Astrocyte of the spinal cord (primary cell): ENCODE data around the gene PPP1R27.

Experiments
- DNase-seq: peaks from one replicate; pipeline ENCODE4 v3.0.0; 2011; ENCODE audit warnings: low read depth, low spot score
- H3K4me3 ChIP-seq: 2 replicates; pipeline ENCODE4 v1.5.1; 2011; ENCODE audit warnings: low read depth, mild to moderate bottlenecking, low read length, moderate library complexity
- in situ Hi-C: cut with HindIII; loops from 2 replicates; pipeline ENCODE4 v1.10.0; 2017; ENCODE audit warnings: low sequenced_read_pairs
- TF ChIP-seq, protein P1 (sequence below): IDR thresholded peaks from 2 replicates; pipeline ENCODE4 v1.5.1; 2012; ENCODE audit warnings: low read depth, mild to moderate bottlenecking, low read length, inconsistent platforms

The PPP1R27 gene

DNA sequence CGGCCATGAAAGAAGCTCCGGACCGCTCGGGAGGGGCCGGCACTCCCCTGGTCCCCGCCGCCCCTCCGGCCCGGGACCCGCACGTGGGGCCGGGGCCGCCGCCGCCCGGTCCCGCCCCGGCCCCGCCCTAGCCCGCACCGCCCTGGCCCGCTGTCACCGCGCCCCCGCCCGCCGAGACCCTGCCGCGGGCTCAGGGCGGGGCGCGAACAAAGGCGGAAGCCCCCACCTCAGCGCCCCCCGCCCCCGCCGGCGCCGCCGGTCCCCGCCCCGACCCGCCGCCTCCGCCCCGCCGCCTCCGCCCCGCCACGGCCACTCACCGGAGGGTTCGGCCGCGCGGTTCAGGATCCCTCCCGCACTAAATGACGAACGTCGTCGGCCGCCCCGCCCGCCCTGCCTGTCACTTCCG, 36.1 kb upstream of the PPP1R27 start, which contains the start of gene ARHGDIA:
Gene ARHGDIA (minus strand): TSS at position 357 of the 406 bp plus-strand sequence. CDS start 1,407 bp downstream, outside the sequence.
- no peak for DNase-seq
- TF ChIP-seq, protein P1, sequence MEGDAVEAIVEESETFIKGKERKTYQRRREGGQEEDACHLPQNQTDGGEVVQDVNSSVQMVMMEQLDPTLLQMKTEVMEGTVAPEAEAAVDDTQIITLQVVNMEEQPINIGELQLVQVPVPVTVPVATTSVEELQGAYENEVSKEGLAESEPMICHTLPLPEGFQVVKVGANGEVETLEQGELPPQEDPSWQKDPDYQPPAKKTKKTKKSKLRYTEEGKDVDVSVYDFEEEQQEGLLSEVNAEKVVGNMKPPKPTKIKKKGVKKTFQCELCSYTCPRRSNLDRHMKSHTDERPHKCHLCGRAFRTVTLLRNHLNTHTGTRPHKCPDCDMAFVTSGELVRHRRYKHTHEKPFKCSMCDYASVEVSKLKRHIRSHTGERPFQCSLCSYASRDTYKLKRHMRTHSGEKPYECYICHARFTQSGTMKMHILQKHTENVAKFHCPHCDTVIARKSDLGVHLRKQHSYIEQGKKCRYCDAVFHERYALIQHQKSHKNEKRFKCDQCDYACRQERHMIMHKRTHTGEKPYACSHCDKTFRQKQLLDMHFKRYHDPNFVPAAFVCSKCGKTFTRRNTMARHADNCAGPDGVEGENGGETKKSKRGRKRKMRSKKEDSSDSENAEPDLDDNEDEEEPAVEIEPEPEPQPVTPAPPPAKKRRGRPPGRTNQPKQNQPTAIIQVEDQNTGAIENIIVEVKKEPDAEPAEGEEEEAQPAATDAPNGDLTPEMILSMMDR, result no peak
- H3K4me3 ChIP-seq, result peak within 1 kb of the TSS; percentile 81
- in situ Hi-C loops, result no loop called here

DNA sequence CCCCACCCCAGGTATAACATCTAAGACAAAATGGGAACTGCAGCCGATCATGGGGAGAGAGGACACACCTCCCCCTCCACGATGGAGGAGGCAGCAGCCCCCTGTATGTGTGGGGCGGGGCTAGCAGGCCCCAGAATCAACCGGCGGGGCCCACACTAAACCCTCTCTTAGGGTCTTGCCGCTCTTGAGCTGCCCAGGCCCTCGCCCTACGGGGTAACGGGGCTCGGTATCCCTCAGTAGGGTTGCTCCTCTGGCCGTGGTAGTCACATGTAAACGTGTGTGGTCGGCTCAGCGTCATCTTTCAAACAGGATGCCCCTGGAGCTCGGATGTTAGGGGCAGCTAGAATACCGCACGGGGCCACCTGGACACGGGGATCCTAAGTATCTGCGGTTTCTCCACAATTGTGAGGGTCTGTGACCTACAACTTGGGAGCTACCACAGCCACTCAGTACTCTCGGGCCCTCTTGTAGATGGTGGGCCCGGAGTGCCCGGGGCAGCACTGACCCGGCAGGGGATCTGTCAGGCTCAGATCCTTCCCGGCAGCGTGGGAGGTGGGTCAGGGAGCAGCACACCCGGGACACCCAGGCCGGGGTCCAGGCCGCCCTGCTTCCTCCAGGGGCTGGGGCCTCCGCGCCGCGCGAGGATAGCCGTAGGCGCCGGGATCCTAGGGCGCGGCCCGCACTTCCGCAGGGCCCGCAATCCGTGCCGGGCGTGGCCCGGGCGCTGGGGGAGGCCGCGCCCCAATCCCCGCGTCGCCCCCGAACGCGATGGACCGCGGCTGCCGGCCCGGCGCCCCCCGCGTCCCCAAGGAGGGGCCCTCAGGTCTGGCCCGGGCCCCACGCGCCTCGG, 35.5 kb upstream of the PPP1R27 start:
- H3K4me3 ChIP-seq, result peak overlapping the region; percentile 81
- in situ Hi-C loops, result no loop called here
- peak; percentile 58 for DNase-seq
- TF ChIP-seq, protein P1, result no peak

DNA sequence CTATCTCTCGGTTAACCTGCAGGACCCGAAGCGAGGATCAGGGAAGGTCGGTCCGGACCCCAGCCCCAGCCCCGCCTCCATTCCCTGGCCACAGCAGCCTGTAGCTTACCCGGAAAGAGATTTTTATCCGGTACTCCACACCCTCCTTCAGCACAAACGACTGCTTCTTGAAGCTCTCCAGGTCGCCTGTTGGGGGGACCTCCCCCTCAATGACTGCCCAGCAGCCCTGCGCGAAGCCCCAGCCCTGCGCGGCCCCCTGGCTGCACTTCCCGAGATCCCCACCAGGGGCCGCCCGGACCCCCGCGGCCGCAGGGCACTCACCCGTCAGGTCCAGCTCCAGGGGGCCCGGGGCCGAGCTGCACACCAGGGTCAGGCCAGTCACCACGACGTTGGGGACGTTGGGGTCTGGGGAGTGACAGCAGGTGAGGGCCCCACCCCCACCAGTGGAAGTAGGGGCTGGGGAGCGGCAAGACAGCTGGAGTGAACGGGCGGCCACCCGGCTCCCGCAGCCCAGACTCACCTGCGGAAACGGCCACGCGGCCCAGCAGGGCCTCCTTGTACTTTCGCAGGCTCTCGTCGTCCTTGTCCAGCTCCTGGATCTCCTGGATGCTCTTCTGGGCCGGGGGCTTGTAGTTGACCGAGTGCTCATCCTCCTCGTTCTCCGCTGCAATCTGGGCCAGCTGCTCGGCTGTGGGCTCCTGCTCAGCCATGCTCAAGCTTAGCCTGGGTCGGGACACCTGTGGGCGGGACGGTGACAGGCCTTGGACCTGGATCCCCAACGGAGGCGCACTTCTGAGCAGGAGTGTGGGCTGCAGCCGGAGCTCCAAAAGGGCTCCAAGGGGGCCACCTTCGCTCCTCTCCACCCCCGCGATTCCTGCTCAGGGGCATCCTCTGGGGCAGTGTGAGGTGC, 34.6 kb upstream of the PPP1R27 start:
- H3K4me3 ChIP-seq, result peak overlapping the region; percentile 81
- TF ChIP-seq, protein P1, result peak; percentile 83
- DNase-seq, result no peak
- in situ Hi-C loops, result no loop called here

DNA sequence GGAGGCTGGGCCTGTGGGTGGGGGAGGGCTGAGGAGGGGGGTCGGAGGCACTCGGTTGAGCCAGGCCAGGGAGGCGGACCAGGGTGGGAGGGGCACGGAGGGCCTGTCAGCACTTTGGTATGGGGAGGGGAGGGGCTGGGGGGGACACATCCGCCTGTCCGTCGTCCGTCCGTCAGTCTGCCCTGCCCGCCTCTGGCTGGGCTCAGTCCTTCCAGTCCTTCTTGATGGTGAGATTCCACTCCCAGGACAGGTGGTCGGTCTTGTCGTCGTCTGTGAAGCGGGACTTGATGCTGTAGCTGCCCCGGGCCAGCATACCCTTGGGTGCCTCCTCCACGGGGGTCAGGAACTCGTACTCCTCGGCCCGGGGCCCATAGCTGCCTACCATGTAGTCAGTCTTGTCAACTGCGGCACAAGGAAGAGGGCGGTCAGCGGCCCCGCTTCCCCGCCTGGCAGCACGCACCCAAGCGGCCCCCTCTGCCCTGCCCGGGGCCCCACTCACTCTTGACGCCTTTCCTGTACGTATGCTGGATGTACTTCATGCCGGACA, 33.9 kb upstream of the PPP1R27 start:
- no peak overlapping the region for H3K4me3 ChIP-seq
- in situ Hi-C loops, result no loop called here
- DNase-seq, result peak; percentile 82
- TF ChIP-seq, protein P1, result no peak

DNA sequence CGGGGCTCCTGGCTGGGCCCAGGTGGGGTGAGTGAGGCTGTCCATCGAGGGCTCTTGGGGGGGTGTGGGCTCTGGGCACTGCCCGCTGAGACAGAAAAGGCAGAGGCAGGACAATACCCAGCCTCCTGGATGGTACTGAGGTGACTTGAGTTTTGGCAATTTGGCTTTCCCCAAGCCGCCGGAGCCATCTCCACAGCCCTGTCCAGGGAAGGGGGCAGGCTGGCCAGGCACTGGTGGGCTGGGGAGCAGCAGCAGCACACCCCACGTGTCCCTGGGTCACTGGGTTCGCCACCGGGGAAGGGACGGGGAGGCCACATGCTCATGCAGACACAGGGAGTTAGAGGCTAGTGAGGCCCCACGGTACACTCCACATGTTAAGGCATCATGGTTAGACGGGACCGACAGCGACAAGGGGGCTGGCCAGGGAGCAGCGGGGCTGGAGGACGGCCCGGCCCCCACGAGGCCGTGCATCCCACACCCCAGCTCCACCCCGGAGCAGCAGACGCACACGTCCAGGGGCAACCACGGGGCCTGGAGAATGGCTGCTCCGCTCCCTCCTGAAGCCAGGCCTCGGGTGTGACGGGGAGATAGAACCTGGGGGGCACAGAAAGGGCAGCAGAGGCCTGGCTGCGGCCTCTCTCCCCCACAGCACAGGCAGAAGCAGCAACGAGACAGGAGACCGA, 33.3 kb upstream of the PPP1R27 start:
- DNase-seq, result no peak
- TF ChIP-seq, protein P1, result no peak
- in situ Hi-C loops, result no loop called here
- no peak overlapping the region for H3K4me3 ChIP-seq
